Measurements from ENCODE around the gene MS4A4E. TPM values are rescaled to one million over a fixed set of nuclear protein-coding genes. Genes with fewer than 3 reads are reported as not detected.

MS4A4E gene
- total RNA-seq, 4 donors from 2014 or later = 0.56 to 0.73 TPM; not detected in 2

DNA sequence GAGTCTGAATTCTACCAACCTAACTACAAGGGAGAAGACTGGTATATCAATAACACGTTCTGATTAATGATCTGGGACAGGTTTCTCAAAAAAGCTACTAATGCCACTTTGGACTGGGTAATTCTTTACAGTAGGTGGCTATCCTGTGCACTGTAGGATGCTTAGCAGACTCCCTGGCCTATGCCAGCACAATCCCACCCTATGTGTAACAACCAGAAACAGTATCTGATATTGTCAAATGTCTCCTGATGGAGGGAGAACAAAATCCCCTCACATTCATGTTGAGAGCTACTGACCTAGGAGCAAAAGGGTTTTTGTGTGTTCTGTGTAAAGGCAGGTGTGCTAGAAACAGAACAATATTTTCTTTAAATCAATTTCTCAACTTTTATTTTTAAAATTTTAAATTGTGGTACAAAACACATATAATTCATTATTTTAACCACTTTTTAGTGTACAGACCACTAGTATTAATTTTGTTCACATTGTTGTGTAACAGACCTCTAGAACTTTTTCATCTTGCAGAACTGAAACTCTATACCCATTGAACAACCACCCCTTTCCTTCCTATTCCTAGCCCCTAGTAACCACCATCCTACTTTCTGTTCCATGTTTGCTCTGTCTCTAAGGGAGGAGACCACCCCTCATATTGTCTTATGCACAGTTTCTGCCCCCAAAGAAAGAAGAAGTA lies 58.0 kb downstream of the MS4A4E start:
- WGBS, 2 donors = 38 to 63% methylated on average over 1 of the region's 1 CpG
- Histone ChIP-seq H3K4me1 (no peaks in the 10 kb centered on the region), H3K27me3 (no peaks in the 10 kb centered on the region), H3K4me3 (replicated peaks in 1 of 3) (no peak overlapping the region), H3K27ac (no peak overlapping the region), H3K36me3 (no peaks in the 10 kb centered on the region), H3K9me3 (no peaks in the 10 kb centered on the region)
- intact Hi-C loops (cut with DNase I) = no loop called here
- TF ChIP-seq CTCF (IDR thresholded peaks at IDR 0.05) (no peak), POLR2A (IDR thresholded peaks at IDR 0.05) (no peak)
- DNase-seq = no peak

GRCh38 chr11:60183591-60184205 lies 59.2 kb downstream of the MS4A4E start:
- DNase-seq = no peak
- H3K4me3 ChIP-seq (replicated peaks in 1 of 3) = no peak overlapping the region
- intact Hi-C loops (cut with DNase I) = no loop called here
- H3K36me3 ChIP-seq = no peaks in the 10 kb centered on the region
- TF ChIP-seq CTCF (IDR thresholded peaks at IDR 0.05) (no peak), POLR2A (IDR thresholded peaks at IDR 0.05) (no peak)
- H3K4me1 ChIP-seq = no peaks in the 10 kb centered on the region
- 51 to 58% methylated on average over 2 of the region's 2 CpGs for WGBS, 2 donors
- no peaks in the 10 kb centered on the region for H3K27me3 ChIP-seq
- H3K9me3 ChIP-seq = no peaks in the 10 kb centered on the region
- H3K27ac ChIP-seq = no peak overlapping the region

- H3K4me3 ChIP-seq (replicated peaks in 1 of 3) = no peak within 1 kb of the TSS
Measured at GRCh38 chr11:60182541-60183330, 60.2 kb downstream of the MS4A4E start, which contains the start of gene MS4A6A. MS4A6A (minus strand) TSS chr11:60183083; CDS start chr11:60181727, 1,356 bp downstream.

GRCh38 chr11:60175860-60176275 lies 67.1 kb downstream of the MS4A4E start:
- Histone ChIP-seq H3K27me3 (no peaks in the 10 kb centered on the region), H3K9me3 (no peaks in the 10 kb centered on the region), H3K4me3 (replicated peaks in 1 of 3) (no peak overlapping the region), H3K36me3 (no peaks in the 10 kb centered on the region), H3K4me1 (no peaks in the 10 kb centered on the region), H3K27ac (no peak overlapping the region)
- WGBS, 2 donors = 87 to 88% methylated on average over 5 of the region's 5 CpGs
- no peak for DNase-seq
- no peak for TF ChIP-seq POLR2A (IDR thresholded peaks at IDR 0.05)
- no peak for TF ChIP-seq CTCF (IDR thresholded peaks at IDR 0.05)
- intact Hi-C loops (cut with DNase I) = no loop called here

More at GRCh38 chr11:60182541-60183330, 60.2 kb downstream of the MS4A4E start, which contains the start of gene MS4A6A:
- no peaks in the 10 kb centered on the region for H3K4me1 ChIP-seq
- no peaks in the 10 kb centered on the region for H3K9me3 ChIP-seq
- no peaks in the 10 kb centered on the region for H3K36me3 ChIP-seq
- 60 to 64% methylated on average over 9 to 10 of the region's 10 CpGs for WGBS, 2 donors
- intact Hi-C loops (cut with DNase I) = no loop called here
- DNase-seq = no peak
- H3K27me3 ChIP-seq = no peaks in the 10 kb centered on the region
- H3K27ac ChIP-seq = no peak within 1 kb of the TSS
- TF ChIP-seq CTCF (IDR thresholded peaks at IDR 0.05) = no peak
